ENCODE measurements around the gene IL10. TPM values are rescaled to one million over a fixed set of nuclear protein-coding genes. Genes with fewer than 3 reads are reported as not detected.

The IL10 gene
- under 1 TPM in 3 of 8 experiments, not detected in 5; 0.27 to 0.66 (median 0.46) TPM for total RNA-seq

DNA sequence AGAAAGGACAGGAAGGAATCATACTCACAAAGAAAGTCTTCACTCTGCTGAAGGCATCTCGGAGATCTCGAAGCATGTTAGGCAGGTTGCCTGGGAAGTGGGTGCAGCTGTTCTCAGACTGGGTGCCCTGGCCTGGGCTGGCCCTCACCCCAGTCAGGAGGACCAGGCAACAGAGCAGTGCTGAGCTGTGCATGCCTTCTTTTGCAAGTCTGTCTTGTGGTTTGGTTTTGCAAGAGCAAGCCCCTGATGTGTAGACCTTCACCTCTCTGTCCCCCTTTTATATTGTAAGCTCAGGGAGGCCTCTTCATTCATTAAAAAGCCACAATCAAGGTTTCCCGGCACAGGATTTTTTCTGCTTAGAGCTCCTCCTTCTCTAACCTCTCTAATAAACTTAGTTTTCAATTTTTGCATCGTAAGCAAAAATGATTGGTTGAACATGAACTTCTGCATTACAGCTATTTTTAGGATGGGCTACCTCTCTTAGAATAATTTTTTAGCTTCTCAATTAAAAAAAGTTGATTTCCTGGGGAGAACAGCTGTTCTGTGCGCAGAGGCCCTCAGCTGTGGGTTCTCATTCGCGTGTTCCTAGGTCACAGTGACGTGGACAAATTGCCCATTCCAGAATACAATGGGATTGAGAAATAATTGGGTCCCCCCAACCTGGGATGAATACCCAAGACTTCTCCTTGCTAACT lies at the start of gene IL10:
IL10 (minus strand) TSS at position 252 of the 695 bp plus-strand sequence; CDS start at position 193, 59 bp downstream.
- 80 to 100% (median 84%) methylated on average over 2 to 8 of the region's 8 CpGs; no CpG with 5 or more reads in 1 of the 10 experiments for WGBS, 10 experiments
- Histone ChIP-seq H3K4me1 (replicated peaks in 1 of 2) (peaks cover 11 to 23% of the 10 kb centered on the region in 2 donors), H3K27ac (no peak within 1 kb of the TSS), H3K4me3 (no peak within 1 kb of the TSS)
- in situ Hi-C loops (cut with MboI; ENCODE audit: low pct_unique_long_range_greater_than_20kb in 2 of 9, low sequenced_read_pairs in 9 of 9, unreplicated experiment in 9 of 9) = no loop called here
- ATAC-seq (replicated peaks in 6 of 8) = no peak

DNA sequence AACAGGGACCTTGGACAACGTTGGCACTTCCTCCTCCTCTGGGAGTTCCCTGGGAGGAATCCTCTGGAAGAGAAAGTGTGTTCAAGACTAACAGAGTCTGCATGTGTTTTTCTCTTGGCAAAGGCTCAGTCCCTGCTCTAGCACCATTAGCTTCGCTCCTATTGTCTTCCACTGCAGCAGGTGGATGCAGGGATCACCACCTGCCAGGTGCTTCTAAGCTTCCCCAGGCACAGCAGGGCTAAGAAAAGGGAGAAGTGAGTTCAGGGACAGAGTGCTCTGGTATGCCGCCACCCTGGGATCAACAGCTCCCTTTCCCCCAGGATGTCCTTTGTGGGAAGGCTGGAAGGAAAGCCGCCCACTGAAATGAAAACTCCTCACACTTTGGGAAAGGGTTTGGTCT lies 49.2 kb upstream of the IL10 start:
- no peak overlapping the region for H3K4me3 ChIP-seq
- in situ Hi-C loops (cut with MboI; ENCODE audit: low pct_unique_long_range_greater_than_20kb in 2 of 9, low sequenced_read_pairs in 9 of 9, unreplicated experiment in 9 of 9) = no loop called here
- no peak for ATAC-seq (replicated peaks in 6 of 8)
- H3K4me1 ChIP-seq (replicated peaks in 1 of 2) = peaks cover 4 to 5% of the 10 kb centered on the region in 2 donors
- 36 to 100% (median 79%) methylated on average over 1 to 4 of the region's 4 CpGs; no CpG with 5 or more reads in 2 of the 10 experiments for WGBS, 10 experiments
- no peak overlapping the region for H3K27ac ChIP-seq

DNA sequence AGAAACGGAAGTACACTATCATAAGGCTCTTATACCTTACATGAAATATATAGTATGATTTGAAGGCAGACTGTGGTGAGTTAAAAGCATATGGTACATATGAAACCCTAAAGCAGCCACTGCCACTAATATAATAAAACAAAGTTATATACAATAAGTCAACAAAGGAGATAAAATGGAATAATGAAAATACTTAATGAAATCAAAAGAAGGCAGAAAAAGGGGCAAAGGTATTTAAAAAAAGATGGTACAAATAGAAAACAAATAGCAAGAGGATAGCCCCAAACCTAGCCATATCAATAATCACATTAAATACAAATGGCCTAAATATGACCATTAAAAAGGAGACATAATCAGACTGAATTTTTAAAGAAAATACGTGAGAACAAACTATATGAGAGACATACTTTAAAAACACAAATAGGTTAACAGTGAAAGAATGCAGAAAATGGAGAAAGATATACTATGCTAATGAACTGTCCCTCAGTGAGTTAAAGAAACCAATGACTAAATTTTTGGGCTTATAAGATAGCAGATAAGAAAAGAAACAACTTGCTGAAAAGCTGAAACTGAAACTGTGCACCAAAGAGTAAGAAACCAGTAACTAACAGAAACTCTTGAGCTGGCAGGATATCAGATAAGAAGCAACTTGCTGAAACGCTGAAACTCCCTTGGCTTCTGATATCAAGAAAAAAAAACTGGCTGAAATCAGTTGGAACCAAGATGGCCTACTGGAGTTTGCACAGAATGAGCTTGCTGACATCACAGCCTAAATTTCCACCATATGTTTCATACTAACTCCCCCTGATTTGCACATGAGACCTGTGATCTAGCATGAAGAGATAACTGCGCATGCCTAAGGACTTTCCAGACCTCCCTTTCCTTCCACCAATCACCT lies 44.3 kb upstream of the IL10 start:
- 49 to 90% (median 75%) methylated on average over 2 to 4 of the region's 4 CpGs for WGBS, 10 experiments
- Histone ChIP-seq H3K27ac (no peak overlapping the region), H3K4me3 (no peak overlapping the region), H3K4me1 (replicated peaks in 1 of 2) (no peaks in the 10 kb centered on the region)
- in situ Hi-C loops (cut with MboI; ENCODE audit: low pct_unique_long_range_greater_than_20kb in 2 of 9, low sequenced_read_pairs in 9 of 9, unreplicated experiment in 9 of 9) = no loop called here
- peak in 2 of 8 experiments; percentile 26 to 49 for ATAC-seq (replicated peaks in 6 of 8)

DNA sequence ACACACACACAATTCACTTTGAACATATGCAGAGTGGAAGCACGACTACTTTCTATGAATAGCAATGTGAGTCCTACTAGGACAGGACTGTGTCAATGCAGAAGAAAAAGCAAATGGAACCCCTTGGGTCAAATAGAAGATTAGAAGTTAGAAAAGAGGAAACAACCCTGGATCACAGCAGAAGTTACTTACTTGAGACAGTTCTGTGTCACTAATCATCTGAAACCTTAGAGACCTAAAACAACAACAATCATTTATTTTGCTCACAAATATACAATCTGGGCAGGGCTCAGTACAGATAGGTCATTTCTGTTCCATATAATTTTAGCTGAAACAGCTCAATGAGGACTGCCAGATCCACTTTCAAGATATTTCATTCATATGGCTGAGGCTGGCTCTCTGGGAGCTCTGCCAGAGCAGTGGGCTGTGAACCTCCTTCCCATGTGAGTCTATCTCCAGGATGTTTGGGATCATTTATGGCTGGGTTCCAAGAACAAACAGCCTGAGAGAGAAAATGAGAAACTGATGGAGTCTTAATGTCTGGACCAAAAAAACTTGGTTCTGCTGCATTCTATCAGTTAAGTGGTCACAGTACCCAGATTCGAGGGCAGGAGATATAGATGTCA lies 42.5 kb upstream of the IL10 start:
- WGBS, 10 experiments = 13 to 89% (median 58%) methylated on average over 1 to 2 of the region's 2 CpGs; no CpG with 5 or more reads in 2 of the 10 experiments
- ATAC-seq (replicated peaks in 6 of 8) = peak in 2 of 8 experiments; percentile 64 to 75
- H3K4me1 ChIP-seq (replicated peaks in 1 of 2) = no peaks in the 10 kb centered on the region
- in situ Hi-C loops (cut with MboI; ENCODE audit: low pct_unique_long_range_greater_than_20kb in 2 of 9, low sequenced_read_pairs in 9 of 9, unreplicated experiment in 9 of 9) = no loop called here
- H3K4me3 ChIP-seq = no peak overlapping the region
- H3K27ac ChIP-seq = no peak overlapping the region

DNA sequence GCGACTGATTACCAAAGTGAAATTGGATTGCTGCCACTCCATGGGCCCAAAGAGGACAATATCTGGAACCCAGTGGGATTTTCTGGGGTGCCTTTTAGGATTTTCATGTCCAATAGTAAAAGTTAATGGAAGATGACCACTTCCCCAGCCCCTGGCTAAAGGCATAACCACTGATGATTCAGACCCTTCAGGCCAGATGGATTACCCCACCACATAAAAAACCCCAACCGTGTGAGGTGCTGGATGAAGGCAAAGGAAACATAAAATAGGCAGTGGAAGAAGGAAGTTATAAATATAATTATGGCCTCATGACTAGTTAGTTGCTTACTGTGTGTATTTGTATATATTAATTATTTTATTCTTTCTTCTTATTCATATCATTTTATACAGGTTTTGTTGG lies 40.2 kb upstream of the IL10 start:
- in situ Hi-C loops (cut with MboI; ENCODE audit: low pct_unique_long_range_greater_than_20kb in 2 of 9, low sequenced_read_pairs in 9 of 9, unreplicated experiment in 9 of 9) = no loop called here
- 0 to 100% (median 75%) methylated on average over 1 to 2 of the region's 2 CpGs; no CpG with 5 or more reads in 1 of the 10 experiments for WGBS, 10 experiments
- Histone ChIP-seq H3K27ac (no peak overlapping the region), H3K4me1 (replicated peaks in 1 of 2) (no peaks in the 10 kb centered on the region), H3K4me3 (no peak overlapping the region)
- no peak for ATAC-seq (replicated peaks in 6 of 8)

DNA sequence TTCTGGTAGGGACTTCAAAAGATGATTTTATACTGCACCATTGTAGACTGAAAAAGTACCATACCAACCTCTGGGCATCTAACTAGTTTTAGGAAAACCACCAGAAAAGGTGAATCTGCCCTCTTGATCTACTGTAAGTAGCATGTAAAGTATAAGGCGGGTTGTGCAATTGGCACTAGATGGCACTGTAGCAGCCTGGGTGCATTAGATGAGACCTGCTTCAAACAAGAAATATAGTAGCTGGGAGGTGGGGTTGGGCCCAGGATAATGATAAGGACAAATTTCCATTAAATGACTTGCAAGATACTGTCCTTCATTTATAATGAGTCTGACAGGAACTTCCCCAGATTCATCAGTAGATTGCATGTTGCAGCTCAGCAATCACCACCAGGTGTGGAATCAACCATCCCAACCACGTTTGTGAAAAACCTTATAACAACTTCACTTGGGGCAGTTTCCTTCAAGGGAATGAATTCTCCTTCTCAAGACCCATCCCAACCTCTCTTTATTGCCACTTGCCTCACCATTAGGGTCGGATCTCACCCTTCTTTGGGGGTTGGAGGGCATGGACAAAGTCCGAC lies 37.3 kb upstream of the IL10 start:
- no peak overlapping the region for H3K4me3 ChIP-seq
- in situ Hi-C loops (cut with MboI; ENCODE audit: low pct_unique_long_range_greater_than_20kb in 2 of 9, low sequenced_read_pairs in 9 of 9, unreplicated experiment in 9 of 9) = loop anchor here in 1 of 9 experiments (10.0 kb wide), 1 partner anchor 105 kb away; no protein-coding TSS in a partner anchor
- H3K27ac ChIP-seq = no peak overlapping the region
- 33 to 100% (median 65%) methylated on average over 1 to 4 of the region's 4 CpGs; no CpG with 5 or more reads in 2 of the 10 experiments for WGBS, 10 experiments
- peak in 3 of 8 experiments; percentile 61 to 76 (median 71) for ATAC-seq (replicated peaks in 6 of 8)
- H3K4me1 ChIP-seq (replicated peaks in 1 of 2) = no peaks in the 10 kb centered on the region

DNA sequence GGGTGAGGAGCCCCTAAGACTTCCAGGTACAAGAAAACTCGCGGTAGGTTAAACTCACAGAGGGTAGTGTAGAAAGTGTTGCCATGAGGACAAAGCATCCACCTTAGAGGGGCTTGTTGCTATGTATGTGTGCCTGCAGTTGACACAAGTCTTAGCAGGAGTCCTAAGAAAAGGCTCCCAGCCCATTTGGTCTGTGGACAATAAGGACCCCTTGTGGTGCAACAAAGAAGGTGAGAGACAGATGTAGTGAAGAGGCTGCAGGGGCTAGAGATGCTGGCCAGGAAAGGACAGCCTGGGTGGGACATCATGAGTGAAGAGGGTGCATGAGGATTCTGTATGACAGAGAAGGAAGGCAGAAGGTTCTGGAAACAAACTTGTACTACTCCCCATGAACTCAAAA lies 36.3 kb upstream of the IL10 start:
- Histone ChIP-seq H3K27ac (no peak overlapping the region), H3K4me3 (no peak overlapping the region), H3K4me1 (replicated peaks in 1 of 2) (no peaks in the 10 kb centered on the region)
- 65 to 100% (median 89%) methylated on average over 2 of the region's 2 CpGs; no CpG with 5 or more reads in 4 of the 10 experiments for WGBS, 10 experiments
- ATAC-seq (replicated peaks in 6 of 8) = peak; percentile 43 to 89 (median 72)
- in situ Hi-C loops (cut with MboI; ENCODE audit: low pct_unique_long_range_greater_than_20kb in 2 of 9, low sequenced_read_pairs in 9 of 9, unreplicated experiment in 9 of 9) = loop anchor here in 1 of 9 experiments (10.0 kb wide), 1 partner anchor 106 kb away; no protein-coding TSS in a partner anchor

DNA sequence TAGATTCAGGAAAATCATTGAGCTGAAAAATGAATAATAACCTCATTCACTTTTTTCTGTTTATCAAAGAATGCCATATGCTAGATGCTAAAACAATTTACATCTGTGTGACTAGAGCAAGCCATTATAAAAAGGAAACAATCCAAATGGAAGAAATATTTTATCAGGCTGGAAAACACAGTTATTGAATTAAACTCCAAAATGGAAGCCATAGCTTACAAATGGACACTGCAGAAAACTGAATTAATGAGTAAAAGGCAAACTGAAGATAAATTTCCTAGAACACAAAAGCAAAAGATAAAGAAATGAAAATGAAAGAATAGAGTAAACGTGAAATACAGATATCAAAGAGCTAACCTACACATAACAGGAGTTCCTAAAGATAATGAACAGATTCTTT lies 33.1 kb upstream of the IL10 start:
- no peak overlapping the region for H3K4me3 ChIP-seq
- in situ Hi-C loops (cut with MboI; ENCODE audit: low pct_unique_long_range_greater_than_20kb in 2 of 9, low sequenced_read_pairs in 9 of 9, unreplicated experiment in 9 of 9) = loop anchor here in 1 of 9 experiments (10.0 kb wide), 1 partner anchor 109 kb away; no protein-coding TSS in a partner anchor
- no peak for ATAC-seq (replicated peaks in 6 of 8)
- no peaks in the 10 kb centered on the region for H3K4me1 ChIP-seq (replicated peaks in 1 of 2)
- H3K27ac ChIP-seq = no peak overlapping the region
- WGBS, 10 experiments = 10 to 88% (median 69%) methylated on average over 1 of the region's 1 CpG; no CpG with 5 or more reads in 2 of the 10 experiments

DNA sequence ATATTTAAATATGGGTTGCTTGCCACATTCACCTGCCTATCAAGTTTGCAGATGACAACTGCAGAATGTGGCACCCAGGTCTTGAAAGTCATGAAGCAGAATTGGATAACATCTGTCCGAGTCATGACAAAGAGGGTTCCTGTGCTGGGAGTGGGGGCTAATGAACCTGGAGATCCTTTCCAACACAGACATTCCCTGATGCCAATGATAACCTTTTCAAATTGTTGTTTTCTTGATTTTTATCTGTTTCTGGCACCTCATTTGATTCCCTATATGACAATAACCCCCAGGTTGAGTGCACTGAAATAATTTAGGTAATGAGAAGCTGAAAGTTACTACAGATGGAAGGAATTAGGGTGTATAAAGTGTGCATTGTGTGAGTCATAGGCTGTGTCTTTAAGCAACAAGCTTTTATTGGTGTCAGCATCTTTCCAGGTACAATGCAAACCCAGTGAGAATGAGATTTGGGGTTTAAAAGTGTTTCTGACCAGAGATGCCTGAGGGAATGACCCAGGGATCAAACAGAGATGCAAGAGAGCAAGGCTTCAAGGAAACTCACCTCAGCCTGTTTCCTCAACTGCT lies 32.0 kb upstream of the IL10 start:
- ATAC-seq (replicated peaks in 6 of 8) = no peak
- no peaks in the 10 kb centered on the region for H3K4me1 ChIP-seq (replicated peaks in 1 of 2)
- 20 to 100% (median 56%) methylated on average over 1 of the region's 1 CpG; no CpG with 5 or more reads in 4 of the 10 experiments for WGBS, 10 experiments
- H3K27ac ChIP-seq = no peak overlapping the region
- in situ Hi-C loops (cut with MboI; ENCODE audit: low pct_unique_long_range_greater_than_20kb in 2 of 9, low sequenced_read_pairs in 9 of 9, unreplicated experiment in 9 of 9) = loop anchor here in 1 of 9 experiments (10.0 kb wide), 1 partner anchor 111 kb away; no protein-coding TSS in a partner anchor
- H3K4me3 ChIP-seq = no peak overlapping the region

DNA sequence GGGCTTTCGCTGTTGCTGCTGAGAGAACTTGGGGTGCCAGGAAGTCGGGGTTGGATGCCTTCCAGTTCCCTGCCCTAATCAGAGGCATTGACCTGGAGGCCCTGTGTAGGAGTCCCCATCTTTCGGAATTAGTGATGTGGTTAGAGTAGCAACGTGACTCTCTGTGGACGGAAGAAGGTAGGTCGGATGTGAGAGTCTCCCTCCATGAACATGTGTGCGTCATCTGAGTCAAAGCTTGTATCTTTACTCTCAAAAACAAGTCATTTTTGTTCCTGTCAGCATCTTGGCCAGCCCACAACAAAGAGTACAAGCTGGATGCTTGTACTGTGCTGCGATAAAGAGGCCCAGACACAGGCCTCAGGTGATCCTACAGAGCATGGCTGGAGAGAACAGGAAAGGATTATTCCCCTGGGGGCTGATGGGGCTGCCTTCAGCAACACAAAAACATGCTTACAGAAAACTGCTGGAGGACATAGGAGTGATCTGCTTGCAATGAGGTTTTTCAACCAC lies 31.0 kb upstream of the IL10 start:
- Histone ChIP-seq H3K27ac (no peak overlapping the region), H3K4me3 (no peak overlapping the region), H3K4me1 (replicated peaks in 1 of 2) (no peaks in the 10 kb centered on the region)
- 60 to 100% (median 85%) methylated on average over 1 to 8 of the region's 8 CpGs; no CpG with 5 or more reads in 1 of the 10 experiments for WGBS, 10 experiments
- in situ Hi-C loops (cut with MboI; ENCODE audit: low pct_unique_long_range_greater_than_20kb in 2 of 9, low sequenced_read_pairs in 9 of 9, unreplicated experiment in 9 of 9) = loop anchor here in 1 of 9 experiments (10.0 kb wide), 1 partner anchor 112 kb away; no protein-coding TSS in a partner anchor
- peak in 3 of 8 experiments; percentile 42 to 69 (median 65) for ATAC-seq (replicated peaks in 6 of 8)

DNA sequence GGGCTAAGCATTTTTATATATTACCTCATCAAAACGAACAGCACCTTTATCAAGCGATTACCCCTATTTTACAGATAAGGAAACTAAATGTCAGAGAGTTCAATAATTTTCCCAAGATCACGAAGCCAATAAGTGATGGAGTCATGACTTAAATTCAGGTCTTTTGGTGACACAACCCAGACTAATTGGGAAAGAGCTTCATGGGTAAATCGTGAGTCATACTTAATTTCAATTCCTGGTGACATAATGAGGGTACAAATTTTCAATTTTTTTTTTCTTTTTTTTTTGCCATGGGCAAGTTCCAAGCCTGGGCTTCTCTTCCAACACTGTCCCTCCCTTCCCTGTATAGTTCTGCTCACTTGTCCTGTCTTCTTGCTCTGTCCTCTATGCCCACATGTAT lies 30.1 kb upstream of the IL10 start:
- in situ Hi-C loops (cut with MboI; ENCODE audit: low pct_unique_long_range_greater_than_20kb in 2 of 9, low sequenced_read_pairs in 9 of 9, unreplicated experiment in 9 of 9) = loop anchor here in 1 of 9 experiments (10.0 kb wide), 1 partner anchor 112 kb away; no protein-coding TSS in a partner anchor
- H3K27ac ChIP-seq = no peak overlapping the region
- no peak overlapping the region for H3K4me3 ChIP-seq
- WGBS, 10 experiments = 0 to 88% (median 60%) methylated on average over 1 to 4 of the region's 4 CpGs
- H3K4me1 ChIP-seq (replicated peaks in 1 of 2) = no peaks in the 10 kb centered on the region
- ATAC-seq (replicated peaks in 6 of 8) = peak in 1 of 8 experiments; percentile 45
